HUDEP-2 (cell line): ENCODE measurements around the gene KLK4.
A peak's percentile ranks its signal among the peaks of the same experiment; 100 is the strongest.
"Not testable (repeated sequence)": the region's sequence is repeated elsewhere in the genome, so short reads cannot be mapped to it uniquely, and the experiment has no call there.

Experiments
- DNase-seq, 76 experiments: peaks; one replicate each; lab custom pipeline; 2025; ENCODE audit not compliant: unreplicated experiment in 76 of 76; lab: John Stamatoyannopoulos, UW

The KLK4 gene

GRCh38 chr19:50916069-50916468 is 4.9 kb upstream of the KLK4 start:
- no peak for DNase-seq

- no peak for DNase-seq
These were observed 1.8 kb upstream of the KLK4 start for GRCh38 chr19:50912727-50913716.

GRCh38 chr19:50912102-50912599 is 956 bp upstream of the KLK4 start:
- DNase-seq, result no peak

- no peak for DNase-seq
These were observed 473 bp downstream of the KLK4 start for GRCh38 chr19:50910722-50911121.

- DNase-seq, result peak in 69 of 76 experiments; percentile 8 to 86 (median 58)
These were observed 1.7 kb downstream of the KLK4 start for GRCh38 chr19:50909240-50910070.

GRCh38 chr19:50908336-50908735 is 2.9 kb downstream of the KLK4 start:
- DNase-seq, result no peak

- DNase-seq, result peak in 40 of 76 experiments; percentile 3 to 71 (median 32)
These were observed 5.0 kb downstream of the KLK4 start for GRCh38 chr19:50906217-50906616.

- DNase-seq, result no peak
These were observed 8.6 kb downstream of the KLK4 start for GRCh38 chr19:50902640-50903039.

GRCh38 chr19:50899569-50899968 is 11.6 kb downstream of the KLK4 start:
- peak in 15 of 76 experiments; percentile 5 to 38 (median 19) for DNase-seq

- DNase-seq, result no peak
These were observed 13.2 kb downstream of the KLK4 start for GRCh38 chr19:50898018-50898417.

- DNase-seq, result no peak
These were observed 13.6 kb downstream of the KLK4 start for GRCh38 chr19:50897612-50898011.

- DNase-seq, result no peak
These were observed 14.0 kb downstream of the KLK4 start for GRCh38 chr19:50897191-50897607.

GRCh38 chr19:50896591-50897190 is 14.5 kb downstream of the KLK4 start:
- peak in 61 of 76 experiments; percentile 5 to 86 (median 51) for DNase-seq

- DNase-seq, result not testable (repeated sequence)
These were observed 15.1 kb downstream of the KLK4 start for GRCh38 chr19:50896089-50896590.

GRCh38 chr19:50894478-50895356 is 16.5 kb downstream of the KLK4 start:
- DNase-seq, result no peak

- DNase-seq, result peak in 7 of 76 experiments; percentile 5 to 21 (median 11)
These were observed 18.0 kb downstream of the KLK4 start for GRCh38 chr19:50893047-50893736.

- DNase-seq, result no peak
These were observed 20.0 kb downstream of the KLK4 start for GRCh38 chr19:50891253-50891625.

GRCh38 chr19:50890422-50891252 is 20.6 kb downstream of the KLK4 start:
- DNase-seq, result no peak
